HK-2 (cell line): ENCODE results near the gene RAD18.

ENCODE experiments used
- DNase-seq: peaks from one replicate; pipeline ENCODE4 v3.0.0-alpha.2; 2018; ENCODE audit not compliant: unreplicated experiment

Gene RAD18

GRCh38 chr3:8985876-8986275 is 22.6 kb upstream of the RAD18 start:
- DNase-seq, result no peak

- no peak for DNase-seq
These were observed 22.1 kb upstream of the RAD18 start for GRCh38 chr3:8985411-8985831.

DNA sequence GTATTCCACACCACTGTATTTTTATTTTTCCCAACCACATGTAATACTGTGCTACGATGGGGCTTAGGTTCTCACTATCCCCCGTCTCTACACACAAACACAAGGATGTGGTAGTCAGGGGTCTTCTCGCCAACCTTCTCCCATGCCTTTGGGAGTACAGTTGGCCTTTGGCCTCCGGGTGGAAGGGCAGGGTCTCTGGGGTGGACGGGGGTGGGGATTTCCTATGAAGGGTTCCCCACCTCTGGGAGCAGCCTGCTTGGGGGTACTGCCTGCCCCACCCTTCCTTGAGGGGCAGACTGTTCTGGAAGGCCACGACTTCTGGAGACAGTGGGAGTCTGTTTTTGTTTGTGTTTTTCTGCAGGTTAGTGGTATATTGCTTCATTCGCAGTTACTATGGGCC is 21.3 kb upstream of the RAD18 start:
- DNase-seq, result no peak

DNA sequence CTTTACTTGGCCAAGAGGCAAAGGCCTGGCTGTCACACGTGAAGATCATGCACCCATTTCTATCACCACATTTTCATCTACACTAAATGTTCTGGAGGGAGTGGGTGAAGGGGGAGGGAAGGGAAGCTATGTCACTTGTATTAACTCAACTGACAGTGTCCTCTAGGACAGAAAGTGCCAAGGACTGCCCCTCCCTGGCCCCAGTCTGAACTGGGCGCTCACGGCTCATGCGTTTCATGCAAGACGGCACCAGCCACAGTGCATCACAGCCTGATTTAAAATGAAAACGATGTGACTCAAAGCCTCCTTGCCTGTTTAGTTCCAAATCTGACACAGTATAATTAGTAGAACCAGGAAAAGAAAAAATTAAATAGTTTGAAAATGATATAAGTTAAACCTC is 20.8 kb upstream of the RAD18 start:
- DNase-seq, result no peak

DNA sequence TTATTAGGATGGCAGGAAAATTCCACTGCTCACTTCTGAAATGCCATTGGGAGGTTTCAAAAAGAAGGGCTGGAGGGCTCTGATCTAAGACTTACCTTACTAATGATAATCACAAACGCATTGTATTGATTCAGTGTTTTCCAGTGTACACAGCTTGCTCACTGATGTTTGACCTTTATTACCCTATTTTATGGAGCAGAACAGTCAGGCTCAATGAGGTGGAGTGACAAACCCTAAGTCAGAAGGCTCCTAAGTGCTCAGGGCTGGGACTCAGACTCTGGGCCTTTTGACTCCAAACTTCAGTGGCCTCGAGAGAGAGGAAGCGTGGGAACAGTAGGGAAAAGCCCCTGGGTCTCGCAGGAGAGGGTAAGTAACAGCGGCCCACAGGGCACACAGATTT is 20.3 kb upstream of the RAD18 start:
- no peak for DNase-seq

GRCh38 chr3:8983026-8983425 is 19.8 kb upstream of the RAD18 start:
- DNase-seq, result no peak

DNA sequence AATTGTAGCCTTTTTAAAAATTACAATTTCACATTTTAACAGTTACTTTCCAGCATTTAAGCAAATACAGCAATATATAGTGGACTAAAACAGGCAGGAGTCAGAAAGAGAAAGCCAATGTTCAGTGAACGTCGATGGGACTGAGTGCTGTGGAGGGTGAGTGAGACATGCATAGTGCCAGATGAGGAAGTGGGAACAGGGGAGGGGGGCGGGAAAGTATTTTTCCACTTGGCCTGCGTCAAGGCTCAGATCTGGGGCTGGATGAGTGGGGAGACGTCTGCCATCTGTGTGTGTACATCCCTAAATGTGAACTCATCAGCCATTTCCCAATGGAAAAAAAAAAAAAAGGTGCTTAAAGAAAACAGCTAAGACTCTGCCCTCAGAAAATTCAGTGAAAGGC is 19.2 kb upstream of the RAD18 start:
- DNase-seq, result no peak

- DNase-seq, result no peak
These were observed 18.4 kb upstream of the RAD18 start for GRCh38 chr3:8981700-8982099.

- DNase-seq, result no peak
These were observed 18.0 kb upstream of the RAD18 start for GRCh38 chr3:8981296-8981695.

DNA sequence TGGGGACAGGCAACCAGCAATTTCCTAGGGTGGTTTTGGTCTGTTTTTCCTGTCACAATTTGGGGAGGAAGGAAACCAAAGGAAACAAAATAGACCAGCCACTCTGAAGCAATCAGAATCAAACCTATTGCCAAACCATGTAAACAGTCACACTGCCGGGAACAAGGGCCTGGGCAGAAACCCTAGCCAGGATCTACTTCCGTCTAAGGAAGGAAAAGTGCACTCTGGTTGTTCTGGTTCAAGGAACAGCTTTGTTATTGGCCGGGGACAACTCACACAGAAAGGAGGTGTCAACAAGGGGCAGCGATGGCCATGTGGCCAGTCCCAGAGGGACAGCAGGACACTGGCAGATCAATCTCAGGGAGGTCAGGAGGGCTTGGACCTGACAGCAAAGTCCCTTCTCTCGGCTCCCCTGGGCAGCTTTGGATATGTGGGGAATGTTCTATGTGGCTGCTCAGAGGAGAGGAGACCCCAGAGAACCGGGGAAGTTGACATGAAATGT is 17.5 kb upstream of the RAD18 start:
- DNase-seq, result no peak

GRCh38 chr3:8979262-8979661 is 16.0 kb upstream of the RAD18 start:
- no peak for DNase-seq

DNA sequence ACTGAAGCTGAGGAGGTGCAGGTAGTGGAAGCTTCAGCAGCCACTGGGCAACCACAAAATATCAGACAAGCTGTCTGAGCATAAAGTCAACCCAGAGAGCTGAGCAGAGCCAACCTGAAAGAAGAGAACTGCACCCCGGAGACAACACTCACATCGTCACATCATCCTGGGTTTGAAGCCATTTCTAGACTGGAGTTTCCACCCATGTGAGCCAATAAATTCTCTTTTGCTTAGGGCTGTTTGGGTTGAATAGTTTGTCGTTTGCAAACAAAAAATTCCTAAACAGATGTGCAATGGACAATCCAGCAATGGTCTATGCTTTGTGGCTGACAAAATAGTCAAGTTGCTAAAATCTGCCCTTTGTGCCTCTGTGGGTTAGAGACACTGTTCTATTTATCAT is 15.3 kb upstream of the RAD18 start:
- no peak for DNase-seq

DNA sequence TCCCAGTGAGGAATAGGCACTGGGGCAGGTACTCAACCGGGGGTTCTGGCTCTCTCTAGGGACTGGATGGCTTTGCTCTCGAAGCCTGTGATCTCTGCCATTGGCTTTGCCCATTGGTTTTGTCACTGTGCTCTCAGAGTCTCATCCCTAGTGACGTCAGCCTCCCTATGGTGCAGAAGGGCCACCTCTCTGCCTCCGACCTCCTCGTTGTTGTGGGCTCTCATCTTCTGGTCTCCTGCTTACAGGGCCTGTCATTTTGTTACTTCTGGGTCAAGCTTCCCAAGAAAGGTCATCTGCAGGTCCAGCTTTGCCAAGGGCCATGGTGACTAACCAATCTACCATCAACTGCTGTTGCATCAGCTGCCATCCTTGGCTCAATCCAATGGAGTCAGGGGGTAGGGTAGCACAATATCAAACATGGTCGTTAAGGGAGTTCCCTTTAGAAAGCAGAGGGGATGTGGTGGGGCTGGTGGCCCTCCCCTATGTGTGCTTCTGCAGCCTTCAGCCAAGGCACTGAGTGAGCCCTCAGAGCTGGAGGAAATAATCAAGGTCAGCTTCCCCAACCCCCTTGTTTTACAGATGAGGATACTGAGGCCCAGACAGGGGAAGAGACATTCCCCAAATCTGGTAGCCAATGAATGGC is 13.4 kb upstream of the RAD18 start:
- DNase-seq, result no peak

DNA sequence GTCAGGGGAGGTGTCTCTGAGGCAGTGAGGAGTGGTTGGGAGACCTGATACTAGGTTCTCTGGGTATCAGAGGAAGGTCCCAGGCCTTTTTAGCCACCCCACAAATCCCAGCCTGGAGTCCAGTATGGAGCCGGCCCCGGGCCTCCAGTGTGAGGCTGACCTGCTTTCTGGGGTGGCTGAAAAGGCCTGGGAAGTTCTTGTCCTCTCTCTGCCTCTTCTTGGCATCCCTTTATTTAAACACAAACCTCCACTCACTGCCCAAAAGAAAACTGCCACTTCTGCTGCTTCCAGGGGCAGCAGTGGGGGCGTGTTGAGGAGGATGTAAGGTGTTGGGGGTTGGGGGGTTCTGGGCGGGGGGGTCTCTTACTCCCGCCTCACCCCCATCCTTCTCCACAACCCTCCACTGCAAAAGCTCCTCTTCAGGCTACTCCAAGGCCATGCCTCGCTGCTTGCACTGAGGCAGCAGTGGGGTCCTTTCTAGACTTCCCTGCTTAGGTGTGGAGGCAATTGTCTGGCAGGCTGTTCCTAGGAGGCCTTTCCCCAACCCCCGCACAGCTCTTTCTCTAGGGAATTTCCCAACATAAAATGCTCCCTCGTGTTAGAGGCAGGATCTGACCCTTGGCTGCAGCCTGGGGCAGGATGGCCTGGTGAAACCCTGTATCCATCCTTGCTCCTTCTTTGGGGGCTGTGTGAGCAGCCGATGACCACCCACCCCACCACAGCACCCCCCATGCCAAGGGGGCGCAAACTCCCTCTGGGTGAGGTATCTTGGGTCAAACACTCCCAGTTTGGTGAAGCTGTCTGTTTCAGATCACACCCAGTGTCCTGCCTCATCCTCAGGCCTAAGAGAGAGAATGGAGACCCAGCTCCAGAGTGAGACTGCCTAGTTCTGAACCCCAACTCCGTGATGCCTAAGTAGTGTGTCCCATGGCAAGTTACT is 12.1 kb upstream of the RAD18 start:
- peak; percentile 17 for DNase-seq

DNA sequence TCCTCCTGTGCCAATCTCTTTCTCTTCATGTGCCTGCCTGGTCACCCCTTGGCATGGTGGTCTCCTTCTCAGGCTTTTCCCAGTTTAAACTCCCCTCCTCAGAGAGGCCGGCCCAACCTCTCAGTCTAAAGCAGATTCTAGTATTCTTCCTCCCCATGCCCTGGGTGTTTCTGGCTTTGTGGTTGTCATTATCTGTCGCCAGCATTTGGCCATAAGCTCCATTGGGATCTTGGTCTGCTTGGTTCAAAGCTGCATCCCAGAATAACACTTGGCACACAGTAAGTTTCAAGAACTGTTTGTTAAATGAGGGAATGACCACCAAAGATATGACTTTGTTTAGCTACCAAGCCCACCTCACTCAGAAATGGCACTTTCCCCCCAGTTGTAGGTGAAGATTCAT is 11.2 kb upstream of the RAD18 start:
- DNase-seq, result no peak

DNA sequence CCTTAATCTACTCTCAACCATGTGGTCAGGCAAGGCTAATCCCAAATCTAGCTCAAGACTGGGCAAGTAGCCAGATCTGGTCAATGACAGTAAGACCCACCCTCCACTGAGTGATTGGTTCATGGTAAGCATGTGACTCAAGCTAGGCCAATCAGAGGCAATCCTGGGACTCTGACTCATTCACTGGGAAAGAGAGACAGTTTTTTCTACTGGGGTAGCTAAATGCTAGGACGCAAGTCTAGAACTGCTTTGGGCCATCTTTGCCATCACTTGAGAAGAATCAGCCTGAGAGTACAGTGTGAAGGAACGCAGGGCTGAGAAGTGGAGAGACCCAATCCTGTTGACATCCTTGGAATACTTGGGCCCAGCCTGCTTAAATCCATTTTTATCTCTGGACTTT is 9.4 kb upstream of the RAD18 start:
- DNase-seq, result no peak

GRCh38 chr3:8970971-8971589 is 7.8 kb upstream of the RAD18 start:
- peak; percentile 51 for DNase-seq

GRCh38 chr3:8969241-8969640 is 6.0 kb upstream of the RAD18 start:
- no peak for DNase-seq

- no peak for DNase-seq
These were observed 5.2 kb upstream of the RAD18 start for GRCh38 chr3:8968375-8968882.

GRCh38 chr3:8967553-8967952 is 4.3 kb upstream of the RAD18 start:
- DNase-seq, result no peak

DNA sequence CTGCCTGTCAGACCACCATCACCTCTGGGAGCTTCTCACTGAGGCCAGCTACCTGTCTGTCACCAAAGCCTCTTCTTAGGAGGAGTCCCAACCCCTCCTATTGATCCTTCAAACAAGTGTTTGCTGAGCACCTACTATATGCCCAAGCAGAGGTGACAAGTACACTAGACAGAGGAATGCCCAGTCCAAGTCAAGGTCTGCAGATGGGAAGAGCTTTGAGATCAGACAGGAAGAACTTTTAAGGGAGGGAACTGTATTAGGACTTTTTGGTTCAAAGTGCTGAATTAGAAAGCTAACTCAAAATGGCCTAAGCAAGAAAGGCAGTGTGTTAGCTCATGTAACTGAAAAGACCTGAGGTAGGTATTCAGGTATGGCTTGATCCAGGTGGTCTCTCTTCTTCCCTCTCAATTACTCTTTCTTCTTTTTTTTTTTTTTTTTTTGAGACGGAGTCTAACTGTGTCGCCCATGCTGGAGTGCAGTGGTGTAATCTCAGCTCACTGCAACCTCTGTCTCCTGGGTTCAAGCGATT is 3.6 kb upstream of the RAD18 start:
- DNase-seq, result no peak

- no peak for DNase-seq
These were observed 3.0 kb upstream of the RAD18 start for GRCh38 chr3:8966150-8966819.
